Adrenal gland (tissue), 12 donors: ENCODE results near the gene PLCH2. TPM values are rescaled to one million over a fixed set of nuclear protein-coding genes. Genes with fewer than 3 reads are reported as not detected.

Source experiments
- DNase-seq, 7 donors: peaks; one replicate each; pipeline ENCODE4 v3.0.0-alpha.2; 2019 to 2020
- H3K27ac ChIP-seq, 5 donors: fragments of 200-600 bp; sonication (generic) in 4 of 5; 1 replicate in 3 of 5; 2 replicates in 2 of 5; pipeline versions ENCODE4 v1.5.1 to v1.8.0; 2016 to 2020; ENCODE audit warnings: mild to moderate bottlenecking in 1 of 5
- H3K27me3 ChIP-seq: fragments of 200-600 bp; 2 replicates; pipeline ENCODE4 v1.8.0; 2021
- H3K36me3 ChIP-seq, 2 donors: fragments of 200-600 bp; replicated peaks in 1 of 2; 1 replicate in 1 of 2; 2 replicates in 1 of 2; pipeline versions ENCODE4 v1.5.1 to v1.8.0; 2018 to 2022
- H3K4me1 ChIP-seq, 2 donors: fragments of 200-600 bp; replicated peaks in 1 of 2; 1 replicate in 1 of 2; 2 replicates in 1 of 2; pipeline versions ENCODE4 v1.5.1 to v1.8.0; 2018 to 2021
- H3K4me3 ChIP-seq, 4 donors: fragments of 200-600 bp; sonication (generic) in 3 of 4; one replicate each; pipeline ENCODE4 v1.5.1; 2016 to 2018
- H3K9me3 ChIP-seq, 3 donors: fragments of 200-600 bp; sonication (generic) in 1 of 3; replicated peaks in 1 of 3; 1 replicate in 2 of 3; 2 replicates in 1 of 3; pipeline versions ENCODE4 v1.5.1 to v1.8.0; 2016 to 2021
- CTCF ChIP-seq, 6 experiments: fragments of 450-650 bp in 4 of 6; fragments of 200-600 bp in 2 of 6; sonication (generic) in 1 of 6; IDR thresholded peaks; 1 replicate in 5 of 6; 2 replicates in 1 of 6; pipeline versions ENCODE4 v1.5.1 to v1.8.0; 2016 to 2021; ENCODE audit warnings: antibody characterized with exemption in 6 of 6, mild to moderate bottlenecking in 2 of 6, moderate library complexity in 1 of 6
- POLR2A ChIP-seq, 2 donors: fragments of 450-650 bp; IDR thresholded peaks; one replicate each; pipeline ENCODE4 v1.6.1; 2017; ENCODE audit warnings: antibody characterized with exemption in 2 of 2, mild to moderate bottlenecking in 2 of 2, moderate library complexity in 1 of 2
- WGBS, 4 donors: extraction: QIAGEN DNeasy Blood & Tissue Kit in 2 of 4; methylation state at CpG; one replicate each; pipeline versions ENCODE4 v1.1.5 to v1.1.7; 2013 to 2017; 5-methylcytosine and 5-hydroxymethylcytosine counted together
- intact Hi-C, 2 donors: fragments of 100-400 bp; cut with DNase I; formaldehyde crosslinking; loops; one replicate each; pipeline versions ENCODE4 v1.14.1 to v1.15.0; 2022 to 2023
- polyA plus RNA-seq, 3 donors: library from polyadenylated mRNA; stranded (reverse); fragments of 200-250 nt in 2 of 3; fragments of 350-450 nt in 1 of 3; fragmentation: Illumina TruSeq in 1 of 3; extraction: RNeasy Lipid Tissue Mini Kit (QIAGEN cat#74804) in 1 of 3; gene quantifications; one replicate each; pipeline ENCODE4 v1.2.3, GENCODE V29; 2013 to 2014
- total RNA-seq, 9 donors: library from RNA; depleted of rRNA in 4 of 9; stranded (reverse); fragments of >200 nt in 4 of 9; fragments of 120-200 nt in 1 of 9; fragmentation: NEBNext Ultra II Directional in 1 of 9; extraction: Animal tissue kit (Norgen Biotek cat#: 25700) in 1 of 9; gene quantifications; one replicate each; pipeline versions ENCODE4 v1.1.0 to v1.2.4, GENCODE V29; 2013 to 2023
- donor health status: healthy with polysubstance abuse.
- donor health status: Bipolar disorder and iron deficiency.
- donor health status: DM: yes; HTN: yes; CAD: no.
- donor health status: DM: no; HTN: no; CAD: no.
- donor health status: DM: no; HTN: no; CAD: no.
- donor health status: DM: yes; HTN: yes; CAD: no.

The PLCH2 gene
- total and polyA plus RNA-seq, 12 donors: 0.22 to 66.3 (median 2.2) TPM; not detected in 1

GRCh38 chr1:2535455-2535854, 59.4 kb downstream of the PLCH2 start:
- WGBS, 4 donors: 58 to 70% (median 63%) methylated on average over 13 to 27 of the region's 27 CpGs
- Histone ChIP-seq H3K27me3 (peaks cover 34% of the 10 kb centered on the region), H3K9me3 (no peaks in the 10 kb centered on the region), H3K4me1 (peaks cover 0 to 6% of the 10 kb centered on the region in 2 donors), H3K27ac (no peak overlapping the region), H3K36me3 (no peaks in the 10 kb centered on the region), H3K4me3 (no peak overlapping the region)
- intact Hi-C loops: no loop called here
- TF ChIP-seq POLR2A (IDR thresholded peaks at IDR 0.05) (no peak), CTCF (IDR thresholded peaks at IDR 0.05) (no peak)
- no peak for DNase-seq

GRCh38 chr1:2535981-2536380, 59.9 kb downstream of the PLCH2 start:
- WGBS, 4 donors: 83 to 90% (median 86%) methylated on average over 7 to 9 of the region's 9 CpGs

GRCh38 chr1:2537784-2538115, 61.7 kb downstream of the PLCH2 start:
- Histone ChIP-seq H3K27ac (no peak overlapping the region), H3K27me3 (peaks cover 15% of the 10 kb centered on the region), H3K9me3 (no peaks in the 10 kb centered on the region), H3K4me1 (no peaks in the 10 kb centered on the region), H3K4me3 (no peak overlapping the region), H3K36me3 (no peaks in the 10 kb centered on the region)
- whole genome bisulfite sequencing, 4 donors: 66 to 100% (median 81%) methylated on average over 2 to 9 of the region's 9 CpGs
- intact Hi-C loops: no loop called here
- TF ChIP-seq POLR2A (IDR thresholded peaks at IDR 0.05): no peak
- no peak for TF ChIP-seq CTCF (IDR thresholded peaks at IDR 0.05)
- no peak for DNase-seq

More at GRCh38 chr1:2535981-2536380, 59.9 kb downstream of the PLCH2 start:
- intact Hi-C loops: no loop called here
- no peaks in the 10 kb centered on the region for H3K36me3 ChIP-seq
- no peak overlapping the region for H3K27ac ChIP-seq
- TF ChIP-seq CTCF (IDR thresholded peaks at IDR 0.05) (no peak), POLR2A (IDR thresholded peaks at IDR 0.05) (no peak)
- H3K4me3 ChIP-seq: no peak overlapping the region
- H3K9me3 ChIP-seq: no peaks in the 10 kb centered on the region
- H3K4me1 ChIP-seq: peaks cover 0 to under 1% of the 10 kb centered on the region in 2 donors
- DNase-seq: no peak
- H3K27me3 ChIP-seq: peaks cover 32% of the 10 kb centered on the region

- Histone ChIP-seq H3K27me3 (peaks cover 11% of the 10 kb centered on the region), H3K4me1 (no peaks in the 10 kb centered on the region), H3K9me3 (no peaks in the 10 kb centered on the region), H3K36me3 (no peaks in the 10 kb centered on the region), H3K27ac (no peak overlapping the region), H3K4me3 (no peak overlapping the region)
- TF ChIP-seq CTCF (IDR thresholded peaks at IDR 0.05): no peak
- TF ChIP-seq POLR2A (IDR thresholded peaks at IDR 0.05): no peak
- intact Hi-C loops: no loop called here
- no peak for DNase-seq
- 89 to 95% (median 91%) methylated on average over 3 to 4 of the region's 4 CpGs for WGBS, 4 donors
These were observed 62.3 kb downstream of the PLCH2 start for GRCh38 chr1:2538376-2538775.
